ENCODE results near the gene MARCHF5. TPM values are rescaled to one million over a fixed set of nuclear protein-coding genes. Genes with fewer than 3 reads are reported as not detected.

MARCHF5 gene
- total RNA-seq, 6 donors from 2014 or later, result 8.4 to 56.5 (median 22.6) TPM

DNA sequence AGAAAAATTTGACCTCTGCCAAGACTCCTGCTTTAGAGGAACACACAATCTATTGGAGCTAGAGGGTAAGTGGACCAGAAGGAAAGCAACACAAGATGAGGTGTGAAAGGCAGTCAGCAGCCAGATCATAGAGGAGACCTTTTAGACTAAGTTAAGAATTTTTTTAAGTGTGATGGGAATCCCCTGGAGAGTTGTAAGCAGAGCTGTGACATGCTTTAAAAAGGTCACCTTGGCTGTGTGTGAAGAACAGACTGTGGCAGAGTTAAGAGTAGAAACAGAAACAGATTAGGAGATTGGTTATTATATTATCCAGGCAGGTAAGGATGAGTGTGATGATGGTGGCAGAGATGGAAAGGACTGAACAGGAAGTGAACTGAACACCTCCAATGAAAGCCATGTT, 23.6 kb upstream of the MARCHF5 start:
- Histone ChIP-seq H3K27me3 (no peaks in the 10 kb centered on the region), H3K27ac (no peak overlapping the region), H3K4me1 (no peaks in the 10 kb centered on the region), H3K9me3 (no peaks in the 10 kb centered on the region), H3K36me3 (peaks cover 0 to 2% (median 0%) of the 10 kb centered on the region in 4 donors), H3K4me3 (no peak overlapping the region)
- DNase-seq, result no peak
- ATAC-seq (ENCODE audit: low FRiP score in 2 of 2), result no peak
- TF ChIP-seq POLR2A (IDR thresholded peaks at IDR 0.05), result no peak
- no peak for TF ChIP-seq POLR2AphosphoS5 (IDR thresholded peaks at IDR 0.05)
- no peak for TF ChIP-seq CTCF (IDR thresholded peaks at IDR 0.05)
- no peak for TF ChIP-seq EP300 (IDR thresholded peaks at IDR 0.05)

- WGBS, 2 donors, result 66 to 87% methylated on average over 2 of the region's 2 CpGs
Observed at GRCh38 chr10:92268748-92269147, 22.2 kb upstream of the MARCHF5 start.

DNA sequence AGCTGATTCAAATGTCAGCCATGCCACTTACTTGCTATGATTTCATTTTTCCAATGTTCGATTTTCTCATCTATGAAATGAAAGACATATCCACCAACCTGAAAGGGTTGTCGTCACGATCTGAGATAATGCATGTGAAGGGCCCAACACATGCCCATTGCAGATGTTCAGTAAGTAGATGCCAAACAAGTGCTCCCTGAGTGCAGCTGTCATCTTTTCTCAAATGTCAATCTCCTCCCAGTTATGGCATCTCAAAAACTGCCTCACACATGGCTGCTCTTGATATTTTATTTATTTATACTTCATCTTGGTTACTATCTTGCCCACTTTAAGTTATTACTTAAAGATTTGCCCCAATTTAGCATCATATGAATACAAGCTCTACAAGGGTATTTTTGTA, 16.9 kb upstream of the MARCHF5 start:
- H3K9me3 ChIP-seq, result no peaks in the 10 kb centered on the region
- DNase-seq (no peak), ATAC-seq (ENCODE audit: low FRiP score in 2 of 2) (no peak)
- H3K27me3 ChIP-seq, result no peaks in the 10 kb centered on the region
- peaks cover 0 to 4% (median 0%) of the 10 kb centered on the region in 4 donors for H3K4me1 ChIP-seq
- H3K4me3 ChIP-seq, result no peak overlapping the region
- no peak for TF ChIP-seq POLR2AphosphoS5 (IDR thresholded peaks at IDR 0.05)
- 94 to 100% methylated on average over 3 of the region's 3 CpGs for WGBS, 2 donors
- H3K36me3 ChIP-seq, result no peaks in the 10 kb centered on the region
- no peak overlapping the region for H3K27ac ChIP-seq

More at GRCh38 chr10:92268748-92269147, 22.2 kb upstream of the MARCHF5 start:
- ATAC-seq (ENCODE audit: low FRiP score in 2 of 2) (peak in 1 of 2 donors; percentile 45), DNase-seq (no peak)
- Histone ChIP-seq H3K27me3 (no peaks in the 10 kb centered on the region), H3K27ac (no peak overlapping the region), H3K4me1 (no peaks in the 10 kb centered on the region), H3K36me3 (peaks cover 0 to 2% (median 0%) of the 10 kb centered on the region in 4 donors), H3K4me3 (no peak overlapping the region), H3K9me3 (no peaks in the 10 kb centered on the region)
- TF ChIP-seq EP300 (IDR thresholded peaks at IDR 0.05) (no peak), POLR2AphosphoS5 (IDR thresholded peaks at IDR 0.05) (no peak), POLR2A (IDR thresholded peaks at IDR 0.05) (no peak), CTCF (IDR thresholded peaks at IDR 0.05) (no peak)

DNA sequence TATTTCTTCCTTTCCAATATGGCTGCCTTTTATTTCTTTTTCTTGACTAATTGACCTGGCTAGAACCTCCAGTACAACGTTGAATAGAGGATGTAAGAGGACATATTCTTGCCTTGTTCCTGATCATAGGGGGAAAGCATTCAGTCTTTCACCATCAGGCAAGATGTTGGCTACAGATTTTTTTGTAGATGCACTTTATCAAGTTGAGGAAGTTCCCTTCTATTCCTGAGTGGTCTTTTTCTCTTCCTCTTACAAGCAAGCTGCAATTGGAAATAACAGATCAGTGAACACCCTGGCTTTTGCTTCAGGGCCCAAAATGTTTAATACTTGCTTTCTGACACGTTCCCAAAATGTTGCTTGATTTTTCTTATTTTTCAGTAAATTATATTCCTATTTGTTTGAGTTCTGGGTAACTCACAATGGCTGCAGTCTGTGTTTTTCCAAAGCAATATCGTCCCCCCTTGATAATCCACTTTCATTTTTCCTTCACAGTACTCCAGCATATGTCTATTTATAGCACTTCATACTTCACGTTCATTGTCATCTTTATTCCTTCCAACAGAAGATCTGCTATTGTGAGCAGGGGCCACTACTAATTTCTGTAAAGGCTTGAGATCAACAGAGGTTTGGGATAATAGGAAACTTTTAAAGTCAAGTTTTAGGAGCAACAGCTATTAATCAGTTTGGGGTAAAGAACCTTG, 11.8 kb upstream of the MARCHF5 start:
- peak overlapping the region in 1 of 4 donors; percentile 69 for H3K27ac ChIP-seq
- peak overlapping the region in 1 of 4 donors; percentile 16 for H3K4me3 ChIP-seq
- peaks cover 0 to 12% (median 5%) of the 10 kb centered on the region in 4 donors for H3K4me1 ChIP-seq
- WGBS, 2 donors, result 31 to 39% methylated on average over 4 of the region's 4 CpGs
- H3K27me3 ChIP-seq, result no peaks in the 10 kb centered on the region
- TF ChIP-seq POLR2AphosphoS5 (IDR thresholded peaks at IDR 0.05), result no peak
- no peak for TF ChIP-seq POLR2A (IDR thresholded peaks at IDR 0.05)
- no peak for TF ChIP-seq CTCF (IDR thresholded peaks at IDR 0.05)
- no peak for TF ChIP-seq EP300 (IDR thresholded peaks at IDR 0.05)
- DNase-seq, result no peak
- H3K36me3 ChIP-seq, result no peaks in the 10 kb centered on the region
- no peak for ATAC-seq (ENCODE audit: low FRiP score in 2 of 2)
- H3K9me3 ChIP-seq, result no peaks in the 10 kb centered on the region

GRCh38 chr10:92284112-92284704, 6.8 kb upstream of the MARCHF5 start:
- Histone ChIP-seq H3K4me1 (peaks cover 4 to 28% (median 15%) of the 10 kb centered on the region in 4 donors), H3K9me3 (no peaks in the 10 kb centered on the region), H3K27me3 (no peaks in the 10 kb centered on the region), H3K4me3 (peak overlapping the region in 1 of 4 donors; percentile 12), H3K27ac (peak overlapping the region; percentile 46 to 79 (median 62)), H3K36me3 (no peaks in the 10 kb centered on the region)
- ATAC-seq (ENCODE audit: low FRiP score in 2 of 2), result peak in 1 of 2 donors; percentile 60
- no peak for DNase-seq
- 72 to 74% methylated on average over 10 of the region's 10 CpGs for WGBS, 2 donors
- TF ChIP-seq EP300 (IDR thresholded peaks at IDR 0.05), result peak in 1 of 4 donors; percentile 3
- TF ChIP-seq POLR2A (IDR thresholded peaks at IDR 0.05), result no peak
